HCT116 (cell line): ENCODE data around the gene REEP6. TPM values are rescaled to one million over a fixed set of nuclear protein-coding genes. Genes with fewer than 3 reads are reported as not detected.
A peak's percentile ranks its signal among the peaks of the same experiment; 100 is the strongest.

Source experiments
- ATAC-seq: fragments of 200-7000 bp; cut with Tn5 transposase; 2 replicates; pipeline ENCODE4 v1.9.1; 2020; ENCODE audit warnings: mild to moderate bottlenecking, moderate library complexity
- BruUV-seq: library from RNA; stranded (reverse); fragments of 400-500 nt; replicated peaks from 2 replicates; lab custom pipeline; 2021; lab: Mats Ljungman, UMichigan
- CTCF ChIA-PET: fragments of 300-600 bp; sonication (Branson Sonifier 250); formaldehyde crosslinking; loops from one replicate; lab custom pipeline; 2021; ENCODE audit warnings: antibody characterized with exemption; lab: Charles Lee
- POLR2A ChIA-PET: fragments of 300-600, 350-600 bp; sonication (Branson Sonifier 250); formaldehyde crosslinking; loops from one replicate; lab custom pipeline; 2021; ENCODE audit warnings: antibody characterized with exemption; lab: Charles Lee
- RAD21 ChIA-PET, 2 experiments: fragments of 300-600 bp; sonication (Branson Sonifier 250); formaldehyde crosslinking; loops; one replicate each; lab custom pipeline; 2023; ENCODE audit warnings: low total read pairs in 2 of 2; ENCODE audit not compliant: uncharacterized antibody in 2 of 2, unreplicated experiment in 2 of 2, low non-redundant PET in 1 of 2; lab: Charles Lee
- DNase-seq: peaks from one replicate; pipeline ENCODE4 v3.0.0-alpha.2; 2010; ENCODE audit warnings: low read depth, low spot score
- H2AFZ ChIP-seq: fragments of 200-600 bp; shearing (Covaris generic), sonication (generic); 2 replicates; pipeline ENCODE4 v1.6.1; 2017; ENCODE audit warnings: low read depth, mixed run types, mixed read lengths, antibody characterized with exemption, low read length; ENCODE audit not compliant: poor library complexity, severe bottlenecking
- H3K27ac ChIP-seq: 2 replicates; pipeline ENCODE4 v1.5.1; 2012; ENCODE audit warnings: low read depth, low read length
- H3K27me3 ChIP-seq: fragments of 200-600 bp; sonication (generic); 2 replicates; pipeline ENCODE4 v1.6.1; 2016; ENCODE audit warnings: mixed run types, low read length, mixed read lengths; ENCODE audit not compliant: insufficient read depth
- H3K36me3 ChIP-seq, 2 experiments: fragments of 200-500 bp in 1 of 2; fragments of 200-600 bp in 1 of 2; sonication (Bioruptor generic) in 1 of 2; sonication (generic) in 1 of 2; 2 replicates each; pipeline versions ENCODE4 v1.5.1 to v1.6.1; 2014 to 2016; ENCODE audit warnings: low read length in 2 of 2, inconsistent platforms in 1 of 2, mixed read lengths in 1 of 2, mixed run types in 1 of 2; ENCODE audit not compliant: insufficient read depth in 2 of 2, control insufficient read depth in 1 of 2
- H3K4me1 ChIP-seq, 2 experiments: fragments of 200-600 bp in 1 of 2; sonication (generic) in 1 of 2; 2 replicates each; pipeline versions ENCODE4 v1.5.1 to v1.6.1; 2012 to 2017; ENCODE audit warnings: low read length in 2 of 2, inconsistent platforms in 1 of 2, mild to moderate bottlenecking in 1 of 2, mixed read lengths in 1 of 2, mixed run types in 1 of 2, moderate library complexity in 1 of 2; ENCODE audit not compliant: insufficient read depth in 2 of 2, control insufficient read depth in 1 of 2
- H3K4me2 ChIP-seq: fragments of 200-600 bp; sonication (generic); 2 replicates; pipeline ENCODE4 v1.6.1; 2017; ENCODE audit warnings: mixed run types, low read length, mixed read lengths
- H3K4me3 ChIP-seq, 2 experiments: fragments of 200-600 bp in 1 of 2; sonication (generic) in 1 of 2; replicated peaks in 1 of 2; 2 replicates each; pipeline ENCODE4 v1.5.1; 2011 to 2016; ENCODE audit warnings: low read length in 2 of 2, control low read depth in 1 of 2, low read depth in 1 of 2, mild to moderate bottlenecking in 1 of 2, mixed read lengths in 1 of 2, mixed run types in 1 of 2
- H3K79me2 ChIP-seq: fragments of 200-600 bp; sonication (generic); 2 replicates; pipeline ENCODE4 v1.6.1; 2017; ENCODE audit warnings: mild to moderate bottlenecking, mixed run types, low read length, moderate library complexity, mixed read lengths; ENCODE audit not compliant: insufficient read depth
- H3K9ac ChIP-seq: fragments of 200-600 bp; sonication (generic); 2 replicates; pipeline ENCODE4 v1.6.1; 2016; ENCODE audit warnings: low read length, mixed read lengths
- H3K9me2 ChIP-seq: fragments of 200-600 bp; sonication (generic), shearing (Covaris generic); 2 replicates; pipeline ENCODE4 v1.6.1; 2017; ENCODE audit warnings: mixed run types, mild to moderate bottlenecking, moderate library complexity; ENCODE audit not compliant: insufficient read depth
- H3K9me3 ChIP-seq, 2 experiments: fragments of 200-500 bp in 1 of 2; fragments of 200-600 bp in 1 of 2; sonication (Bioruptor generic) in 1 of 2; sonication (generic) in 1 of 2; 2 replicates each; pipeline ENCODE4 v1.6.1; 2014 to 2017; ENCODE audit warnings: low read length in 2 of 2, mixed read lengths in 2 of 2, inconsistent platforms in 1 of 2, low read depth in 1 of 2, mild to moderate bottlenecking in 1 of 2, mixed run types in 1 of 2, moderate library complexity in 1 of 2; ENCODE audit not compliant: control insufficient read depth in 1 of 2, insufficient read depth in 1 of 2
- H4K20me1 ChIP-seq: fragments of 200-600 bp; sonication (generic), shearing (Covaris generic); 2 replicates; pipeline ENCODE4 v1.6.1; 2017; ENCODE audit warnings: mixed run types, mild to moderate bottlenecking, moderate library complexity; ENCODE audit not compliant: insufficient read depth
- ATF3 ChIP-seq: IDR thresholded peaks from 2 replicates; pipeline ENCODE4 v1.6.1; 2012
- CBX3 ChIP-seq: IDR thresholded peaks from 2 replicates; pipeline ENCODE4 v1.6.1; 2012; ENCODE audit warnings: low read depth
- CTCF ChIP-seq, 3 experiments: fragments of 200-600 bp in 1 of 3; sonication (generic) in 1 of 3; IDR thresholded peaks in 2 of 3; conservative IDR thresholded peaks in 1 of 3; 2 replicates each; pipeline ENCODE4 v1.5.1; 2012 to 2017; ENCODE audit warnings: low read depth in 2 of 3, low read length in 2 of 3, antibody characterized with exemption in 1 of 3, borderline replicate concordance in 1 of 3, control low read depth in 1 of 3, mild to moderate bottlenecking in 1 of 3, mixed read lengths in 1 of 3, mixed run types in 1 of 3, moderate library complexity in 1 of 3; ENCODE audit not compliant: insufficient read depth in 1 of 3
- EGR1 ChIP-seq: IDR thresholded peaks from 2 replicates; pipeline ENCODE4 v1.6.1; 2012; ENCODE audit warnings: low read depth
- ELF1 ChIP-seq: IDR thresholded peaks from 2 replicates; pipeline ENCODE4 v1.6.1; 2012; ENCODE audit warnings: low read depth, borderline replicate concordance
- EZH2phosphoT487 ChIP-seq: fragments of 200-600 bp; IDR thresholded peaks from 2 replicates; pipeline ENCODE4 v1.6.1; 2018; ENCODE audit warnings: antibody characterized with exemption, borderline replicate concordance
- JUND ChIP-seq: IDR thresholded peaks from 2 replicates; pipeline ENCODE4 v1.6.1; 2012
- POLR2AphosphoS5 ChIP-seq: IDR thresholded peaks from 2 replicates; pipeline ENCODE4 v1.6.1; 2011; ENCODE audit warnings: mild to moderate bottlenecking, low read depth, low read length, moderate library complexity
- RAD21 ChIP-seq: IDR thresholded peaks from 2 replicates; pipeline ENCODE4 v1.6.1; 2012; ENCODE audit warnings: low read depth, mild to moderate bottlenecking
- SP1 ChIP-seq: IDR thresholded peaks from 2 replicates; pipeline ENCODE4 v1.6.1; 2012; ENCODE audit warnings: low read depth
- TCF7L2 ChIP-seq: IDR thresholded peaks from 2 replicates; pipeline ENCODE4 v1.7.0; 2011; ENCODE audit warnings: borderline replicate concordance, inconsistent platforms; ENCODE audit not compliant: insufficient read depth, insufficient read length; ENCODE audit errors: extremely low read depth
- YY1 ChIP-seq: IDR thresholded peaks from 2 replicates; pipeline ENCODE4 v1.6.1; 2011; ENCODE audit warnings: low read length, low read depth, moderate library complexity, mild to moderate bottlenecking; ENCODE audit not compliant: insufficient replicate concordance; ENCODE audit errors: extremely low read depth
- ZBTB33 ChIP-seq: IDR thresholded peaks from 2 replicates; pipeline ENCODE4 v1.6.1; 2011; ENCODE audit warnings: mild to moderate bottlenecking, low read length, moderate library complexity; ENCODE audit not compliant: insufficient replicate concordance; ENCODE audit errors: extremely low read depth
- ZFX ChIP-seq: fragments of 450-650 bp; IDR thresholded peaks from 2 replicates; pipeline ENCODE4 v1.6.1; 2017
- ZNF274 ChIP-seq: fragments of 200-500 bp; sonication (Bioruptor generic); IDR thresholded peaks from 2 replicates; pipeline ENCODE4 v1.6.1; 2014; ENCODE audit warnings: mild to moderate bottlenecking, low read depth, low read length, inconsistent platforms
- intact Hi-C: fragments of 100-400 bp; cut with micrococcal nuclease; formaldehyde crosslinking; loops from 2 replicates; pipeline ENCODE4 v1.10.0; 2022
- total RNA-seq: library from RNA; stranded (reverse); gene quantifications from one replicate; pipeline ENCODE4 v1.2.1, GENCODE V29; 2021; ENCODE audit not compliant: unreplicated experiment

The REEP6 gene
- total RNA-seq, 1 experiment from 2014 or later: 53.9 TPM

DNA sequence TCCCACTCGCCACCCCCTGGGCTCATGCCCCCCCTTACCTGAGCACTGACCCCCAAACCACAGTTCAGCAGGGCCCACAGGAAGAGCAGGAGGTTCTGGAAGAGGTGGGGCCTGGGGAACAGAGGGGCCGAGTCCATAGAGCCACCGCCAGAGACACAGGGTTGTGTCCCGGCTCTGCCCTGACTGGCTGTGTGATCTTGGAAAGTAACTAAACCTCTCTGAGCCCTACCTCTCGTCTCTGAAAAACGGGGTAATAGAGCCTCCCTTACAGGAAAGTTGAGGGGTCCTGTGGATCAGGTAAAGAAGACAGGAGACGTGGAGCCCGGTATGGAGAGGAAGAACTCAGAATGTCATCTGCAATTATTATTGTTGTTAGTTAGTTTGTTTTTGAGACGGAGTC, 19.8 kb downstream of the REEP6 start (continued):
- TF ChIP-seq POLR2AphosphoS5 (no peak), ATF3 (no peak)

- Histone ChIP-seq H3K4me2 (peak overlapping the region; percentile 97), H3K4me1 (peaks cover 30 to 69% of the 10 kb centered on the region in 2 experiments), H2AFZ (no peak overlapping the region), H3K9me3 (no peaks in the 10 kb centered on the region), H4K20me1 (no peaks in the 10 kb centered on the region), H3K36me3 (no peaks in the 10 kb centered on the region), H3K27me3 (no peaks in the 10 kb centered on the region), H3K27ac (peak overlapping the region; percentile 80), H3K9ac (peak overlapping the region; percentile 81), H3K79me2 (peaks cover 10% of the 10 kb centered on the region; the same call in 1 of the 2 replicates), H3K9me2 (no peaks in the 10 kb centered on the region), H3K4me3 (peak overlapping the region; percentile 94 to 98)
- ChIA-PET CTCF (no interaction called here), RAD21 (interaction anchor here in 1 of 2 experiments (0.5 kb wide), 1 partner anchor 67 kb away, joined by 3 read pairs; no protein-coding TSS in a partner anchor), POLR2A (interaction anchor here (0.9 kb wide), 1 partner anchor 21 kb away, joined by 3 read pairs; the partner anchor contains the start of gene REEP6)
- DNase-seq: no peak
- intact Hi-C loops: no loop called here
- ATAC-seq: no peak
- BruUV-seq: no TSS peak
- TF ChIP-seq ZNF274 (no peak), JUND (no peak), CTCF (IDR thresholded peaks at IDR 0.05 in 2 of 3, conservative IDR thresholded peaks at IDR 0.05 in 1 of 3; ENCODE audit: borderline replicate concordance in 1 of 3, insufficient read depth in 1 of 3, low read depth in 2 of 3, low read length in 2 of 3) (no peak), TCF7L2 (no peak), EGR1 (no peak), ELF1 (no peak), YY1 (no peak), ATF3 (no peak), CBX3 (no peak), ZBTB33 (no peak), EZH2phosphoT487 (no peak), SP1 (no peak), ZFX (no peak), RAD21 (no peak)
These were observed 20.6 kb downstream of the REEP6 start for GRCh38 chr19:1511318-1512317.
